Measurements from ENCODE around the gene CORO1C. TPM values are rescaled to one million over a fixed set of nuclear protein-coding genes. Genes with fewer than 3 reads are reported as not detected.

The CORO1C gene
- total RNA-seq, 1 experiment from 2014 or later, result 208 TPM

- DNase-seq (ENCODE audit: low spot score), result peak; percentile 59
- intact Hi-C loops (cut with micrococcal nuclease; ENCODE audit: unreplicated experiment), result loop anchor here (5.0 kb wide), 1 partner anchor 100 kb away; the partner anchor contains the start of gene FICD
- CTCF ChIA-PET, result interaction anchor here (0.8 kb wide), 1 partner anchor 334 kb away, joined by 3 read pairs; no protein-coding TSS in a partner anchor
Measured at GRCh38 chr12:108616941-108617858, 114.1 kb downstream of the CORO1C start.

DNA sequence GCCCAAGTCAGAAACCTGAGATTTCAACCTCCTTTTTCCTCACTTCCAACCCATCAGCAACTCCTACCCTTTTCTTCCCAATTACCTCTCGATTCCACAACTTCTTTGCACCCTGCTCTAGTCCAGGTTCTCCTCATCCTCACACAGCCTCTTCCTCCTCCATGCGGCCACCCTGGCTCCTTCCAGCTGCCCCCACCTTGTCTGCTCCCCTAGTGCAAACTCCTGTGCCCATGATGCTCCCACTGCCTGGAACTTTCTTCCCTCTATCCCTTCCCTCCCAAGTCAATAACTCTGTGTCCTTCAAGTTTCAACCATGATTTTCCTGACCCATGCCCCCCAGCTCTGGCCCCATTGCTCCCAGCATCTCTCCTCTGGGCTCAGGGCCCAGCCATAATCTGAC, 115.0 kb downstream of the CORO1C start:
- BruUV-seq (replicated peaks), result no TSS peak
- Histone ChIP-seq H3K36me3 (ENCODE audit: insufficient read depth, low read length, poor library complexity, severe bottlenecking) (no peaks in the 10 kb centered on the region), H3K4me1 (ENCODE audit: insufficient read depth, low read length, poor library complexity, severe bottlenecking) (peaks cover 8% of the 10 kb centered on the region), H3K9me3 (ENCODE audit: low read depth, low read length, poor library complexity, severe bottlenecking) (no peaks in the 10 kb centered on the region), H3K27me3 (replicated peaks; ENCODE audit: insufficient read depth, low read depth, low read length, poor library complexity) (no peaks in the 10 kb centered on the region), H3K4me3 (ENCODE audit: low read depth, low read length, poor library complexity, severe bottlenecking) (no peak overlapping the region), H3K27ac (ENCODE audit: low read depth, low read length, poor library complexity, severe bottlenecking) (no peak overlapping the region)
- CTCF ChIA-PET, result interaction anchor here (0.8 kb wide), 1 partner anchor 334 kb away, joined by 3 read pairs; no protein-coding TSS in a partner anchor
- intact Hi-C loops (cut with micrococcal nuclease; ENCODE audit: unreplicated experiment), result loop anchor here (5.0 kb wide), 1 partner anchor 99 kb away; the partner anchor contains the start of gene FICD
- POLR2A ChIA-PET (ENCODE audit: low non-redundant PET), result no interaction called here
- DNase-seq (ENCODE audit: low spot score), result no peak
- TF ChIP-seq EZH2 (IDR thresholded peaks at IDR 0.05; ENCODE audit: borderline replicate concordance, low read depth, low read length, poor library complexity, severe bottlenecking), result no peak
- TF ChIP-seq, protein P1, sequence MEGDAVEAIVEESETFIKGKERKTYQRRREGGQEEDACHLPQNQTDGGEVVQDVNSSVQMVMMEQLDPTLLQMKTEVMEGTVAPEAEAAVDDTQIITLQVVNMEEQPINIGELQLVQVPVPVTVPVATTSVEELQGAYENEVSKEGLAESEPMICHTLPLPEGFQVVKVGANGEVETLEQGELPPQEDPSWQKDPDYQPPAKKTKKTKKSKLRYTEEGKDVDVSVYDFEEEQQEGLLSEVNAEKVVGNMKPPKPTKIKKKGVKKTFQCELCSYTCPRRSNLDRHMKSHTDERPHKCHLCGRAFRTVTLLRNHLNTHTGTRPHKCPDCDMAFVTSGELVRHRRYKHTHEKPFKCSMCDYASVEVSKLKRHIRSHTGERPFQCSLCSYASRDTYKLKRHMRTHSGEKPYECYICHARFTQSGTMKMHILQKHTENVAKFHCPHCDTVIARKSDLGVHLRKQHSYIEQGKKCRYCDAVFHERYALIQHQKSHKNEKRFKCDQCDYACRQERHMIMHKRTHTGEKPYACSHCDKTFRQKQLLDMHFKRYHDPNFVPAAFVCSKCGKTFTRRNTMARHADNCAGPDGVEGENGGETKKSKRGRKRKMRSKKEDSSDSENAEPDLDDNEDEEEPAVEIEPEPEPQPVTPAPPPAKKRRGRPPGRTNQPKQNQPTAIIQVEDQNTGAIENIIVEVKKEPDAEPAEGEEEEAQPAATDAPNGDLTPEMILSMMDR (conservative IDR thresholded peaks at IDR 0.05; ENCODE audit: low read depth, low read length), result no peak

More at GRCh38 chr12:108616941-108617858, 114.1 kb downstream of the CORO1C start:
- TF ChIP-seq, protein P1 (conservative IDR thresholded peaks at IDR 0.05; ENCODE audit: low read depth, low read length), result no peak
- TF ChIP-seq EZH2 (IDR thresholded peaks at IDR 0.05; ENCODE audit: borderline replicate concordance, low read depth, low read length, poor library complexity, severe bottlenecking), result no peak
- Histone ChIP-seq H3K36me3 (ENCODE audit: insufficient read depth, low read length, poor library complexity, severe bottlenecking) (no peaks in the 10 kb centered on the region), H3K4me3 (ENCODE audit: low read depth, low read length, poor library complexity, severe bottlenecking) (no peak overlapping the region), H3K27ac (ENCODE audit: low read depth, low read length, poor library complexity, severe bottlenecking) (no peak overlapping the region), H3K4me1 (ENCODE audit: insufficient read depth, low read length, poor library complexity, severe bottlenecking) (peaks cover 8% of the 10 kb centered on the region), H3K27me3 (replicated peaks; ENCODE audit: insufficient read depth, low read depth, low read length, poor library complexity) (no peaks in the 10 kb centered on the region), H3K9me3 (ENCODE audit: low read depth, low read length, poor library complexity, severe bottlenecking) (no peaks in the 10 kb centered on the region)
- POLR2A ChIA-PET (ENCODE audit: low non-redundant PET), result interaction anchor here (0.5 kb wide), 1 partner anchor 43 kb away, joined by 15 read pairs; no protein-coding TSS in a partner anchor
- no TSS peak for BruUV-seq (replicated peaks)

- H3K9me3 ChIP-seq (ENCODE audit: low read depth, low read length, poor library complexity, severe bottlenecking), result no peaks in the 10 kb centered on the region
- peaks cover 8% of the 10 kb centered on the region for H3K4me1 ChIP-seq (ENCODE audit: insufficient read depth, low read length, poor library complexity, severe bottlenecking)
- H3K27ac ChIP-seq (ENCODE audit: low read depth, low read length, poor library complexity, severe bottlenecking), result no peak overlapping the region
- POLR2A ChIA-PET (ENCODE audit: low non-redundant PET), result no interaction called here
- H3K27me3 ChIP-seq (replicated peaks; ENCODE audit: insufficient read depth, low read depth, low read length, poor library complexity), result no peaks in the 10 kb centered on the region
- TF ChIP-seq, protein P1 (conservative IDR thresholded peaks at IDR 0.05; ENCODE audit: low read depth, low read length), result no peak
- TF ChIP-seq EZH2 (IDR thresholded peaks at IDR 0.05; ENCODE audit: borderline replicate concordance, low read depth, low read length, poor library complexity, severe bottlenecking), result no peak
- H3K36me3 ChIP-seq (ENCODE audit: insufficient read depth, low read length, poor library complexity, severe bottlenecking), result no peaks in the 10 kb centered on the region
- BruUV-seq (replicated peaks), result no TSS peak
- intact Hi-C loops (cut with micrococcal nuclease; ENCODE audit: unreplicated experiment), result loop anchor here (5.0 kb wide), 1 partner anchor 99 kb away; the partner anchor contains the start of gene FICD
- DNase-seq (ENCODE audit: low spot score), result no peak
- no peak overlapping the region for H3K4me3 ChIP-seq (ENCODE audit: low read depth, low read length, poor library complexity, severe bottlenecking)
- CTCF ChIA-PET, result no interaction called here
Measured at GRCh38 chr12:108615918-108616317, 115.4 kb downstream of the CORO1C start.
